ENCODE results near the gene SLC25A21.

DNA sequence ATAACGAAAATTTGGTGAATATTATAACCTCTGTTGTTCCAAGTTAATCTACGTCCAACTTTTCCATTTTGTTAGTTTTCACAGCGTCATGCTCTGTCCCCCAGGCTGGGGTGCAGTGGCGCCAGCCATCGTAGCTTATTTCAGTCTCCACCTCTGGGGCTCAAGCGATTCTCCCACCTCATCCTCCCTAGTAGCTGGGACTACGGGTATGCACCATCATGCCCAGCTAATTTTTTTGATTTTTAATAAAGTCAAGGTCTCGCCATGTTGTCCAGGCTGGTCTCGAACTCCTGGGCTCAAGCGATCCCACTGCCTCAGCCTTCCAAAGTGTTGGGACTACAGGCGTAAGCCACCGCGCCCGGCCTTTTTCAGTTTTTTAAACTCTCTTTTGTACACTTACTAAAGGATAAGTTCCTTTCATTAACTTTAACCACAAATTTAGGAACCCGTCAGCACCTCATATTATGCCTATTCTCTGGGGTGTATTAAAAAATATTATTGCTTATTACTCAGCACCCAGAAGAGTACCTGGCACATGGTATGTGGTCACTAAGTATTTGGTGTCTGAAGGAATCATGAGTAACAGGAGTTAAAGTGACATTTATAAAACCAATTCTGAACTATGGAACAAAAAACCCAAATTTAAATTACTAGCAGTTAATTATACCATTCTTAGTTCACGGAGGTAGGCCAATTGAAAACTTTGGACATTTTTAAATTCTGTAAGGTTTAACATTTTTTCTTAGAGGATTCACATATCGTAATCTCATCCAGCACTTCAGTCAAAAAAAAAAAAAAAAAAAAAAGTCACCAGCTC is 24.4 kb upstream of the SLC25A21 start:
- TF ChIP-seq, protein P1, sequence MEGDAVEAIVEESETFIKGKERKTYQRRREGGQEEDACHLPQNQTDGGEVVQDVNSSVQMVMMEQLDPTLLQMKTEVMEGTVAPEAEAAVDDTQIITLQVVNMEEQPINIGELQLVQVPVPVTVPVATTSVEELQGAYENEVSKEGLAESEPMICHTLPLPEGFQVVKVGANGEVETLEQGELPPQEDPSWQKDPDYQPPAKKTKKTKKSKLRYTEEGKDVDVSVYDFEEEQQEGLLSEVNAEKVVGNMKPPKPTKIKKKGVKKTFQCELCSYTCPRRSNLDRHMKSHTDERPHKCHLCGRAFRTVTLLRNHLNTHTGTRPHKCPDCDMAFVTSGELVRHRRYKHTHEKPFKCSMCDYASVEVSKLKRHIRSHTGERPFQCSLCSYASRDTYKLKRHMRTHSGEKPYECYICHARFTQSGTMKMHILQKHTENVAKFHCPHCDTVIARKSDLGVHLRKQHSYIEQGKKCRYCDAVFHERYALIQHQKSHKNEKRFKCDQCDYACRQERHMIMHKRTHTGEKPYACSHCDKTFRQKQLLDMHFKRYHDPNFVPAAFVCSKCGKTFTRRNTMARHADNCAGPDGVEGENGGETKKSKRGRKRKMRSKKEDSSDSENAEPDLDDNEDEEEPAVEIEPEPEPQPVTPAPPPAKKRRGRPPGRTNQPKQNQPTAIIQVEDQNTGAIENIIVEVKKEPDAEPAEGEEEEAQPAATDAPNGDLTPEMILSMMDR (IDR thresholded peaks at IDR 0.05), result no peak
- TF ChIP-seq EP300 (IDR thresholded peaks at IDR 0.05), result no peak
- TF ChIP-seq POLR2A (IDR thresholded peaks at IDR 0.05; ENCODE audit: low read depth), result no peak
- no peak for TF ChIP-seq POLR2AphosphoS5 (IDR thresholded peaks at IDR 0.05)
